ENCODE data around the gene RIMKLA.

GRCh38 chr1:42335050-42335808 is 45.4 kb upstream of the RIMKLA start, which contains the start of gene FOXJ3:
- TF ChIP-seq, protein P1, sequence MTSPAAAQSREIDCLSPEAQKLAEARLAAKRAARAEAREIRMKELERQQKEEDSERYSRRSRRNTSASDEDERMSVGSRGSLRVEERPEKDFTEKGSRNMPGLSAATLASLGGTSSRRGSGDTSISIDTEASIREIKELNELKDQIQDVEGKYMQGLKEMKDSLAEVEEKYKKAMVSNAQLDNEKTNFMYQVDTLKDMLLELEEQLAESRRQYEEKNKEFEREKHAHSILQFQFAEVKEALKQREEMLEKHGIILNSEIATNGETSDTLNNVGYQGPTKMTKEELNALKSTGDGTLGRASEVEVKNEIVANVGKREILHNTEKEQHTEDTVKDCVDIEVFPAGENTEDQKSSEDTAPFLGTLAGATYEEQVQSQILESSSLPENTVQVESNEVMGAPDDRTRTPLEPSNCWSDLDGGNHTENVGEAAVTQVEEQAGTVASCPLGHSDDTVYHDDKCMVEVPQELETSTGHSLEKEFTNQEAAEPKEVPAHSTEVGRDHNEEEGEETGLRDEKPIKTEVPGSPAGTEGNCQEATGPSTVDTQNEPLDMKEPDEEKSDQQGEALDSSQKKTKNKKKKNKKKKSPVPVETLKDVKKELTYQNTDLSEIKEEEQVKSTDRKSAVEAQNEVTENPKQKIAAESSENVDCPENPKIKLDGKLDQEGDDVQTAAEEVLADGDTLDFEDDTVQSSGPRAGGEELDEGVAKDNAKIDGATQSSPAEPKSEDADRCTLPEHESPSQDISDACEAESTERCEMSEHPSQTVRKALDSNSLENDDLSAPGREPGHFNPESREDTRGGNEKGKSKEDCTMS (CRISPR knock-in tag; conservative IDR thresholded peaks at IDR 0.05), result no peak
- TF ChIP-seq, protein P2, sequence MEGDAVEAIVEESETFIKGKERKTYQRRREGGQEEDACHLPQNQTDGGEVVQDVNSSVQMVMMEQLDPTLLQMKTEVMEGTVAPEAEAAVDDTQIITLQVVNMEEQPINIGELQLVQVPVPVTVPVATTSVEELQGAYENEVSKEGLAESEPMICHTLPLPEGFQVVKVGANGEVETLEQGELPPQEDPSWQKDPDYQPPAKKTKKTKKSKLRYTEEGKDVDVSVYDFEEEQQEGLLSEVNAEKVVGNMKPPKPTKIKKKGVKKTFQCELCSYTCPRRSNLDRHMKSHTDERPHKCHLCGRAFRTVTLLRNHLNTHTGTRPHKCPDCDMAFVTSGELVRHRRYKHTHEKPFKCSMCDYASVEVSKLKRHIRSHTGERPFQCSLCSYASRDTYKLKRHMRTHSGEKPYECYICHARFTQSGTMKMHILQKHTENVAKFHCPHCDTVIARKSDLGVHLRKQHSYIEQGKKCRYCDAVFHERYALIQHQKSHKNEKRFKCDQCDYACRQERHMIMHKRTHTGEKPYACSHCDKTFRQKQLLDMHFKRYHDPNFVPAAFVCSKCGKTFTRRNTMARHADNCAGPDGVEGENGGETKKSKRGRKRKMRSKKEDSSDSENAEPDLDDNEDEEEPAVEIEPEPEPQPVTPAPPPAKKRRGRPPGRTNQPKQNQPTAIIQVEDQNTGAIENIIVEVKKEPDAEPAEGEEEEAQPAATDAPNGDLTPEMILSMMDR (CRISPR knock-in tag; IDR thresholded peaks at IDR 0.05), result peak; percentile 59
- peak; percentile 89 for TF ChIP-seq ZNF792 (CRISPR knock-in tag; IDR thresholded peaks at IDR 0.05)
- TF ChIP-seq, protein P3, sequence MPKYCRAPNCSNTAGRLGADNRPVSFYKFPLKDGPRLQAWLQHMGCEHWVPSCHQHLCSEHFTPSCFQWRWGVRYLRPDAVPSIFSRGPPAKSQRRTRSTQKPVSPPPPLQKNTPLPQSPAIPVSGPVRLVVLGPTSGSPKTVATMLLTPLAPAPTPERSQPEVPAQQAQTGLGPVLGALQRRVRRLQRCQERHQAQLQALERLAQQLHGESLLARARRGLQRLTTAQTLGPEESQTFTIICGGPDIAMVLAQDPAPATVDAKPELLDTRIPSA (CRISPR knock-in tag; IDR thresholded peaks at IDR 0.05; ENCODE audit: borderline replicate concordance), result no peak
- TF ChIP-seq REL (CRISPR knock-in tag; conservative IDR thresholded peaks at IDR 0.05), result 0 out of 2 replicates have a peak, but pooled peaks have one; percentile 37

Measured in HepG2 (cell line).